SH-SY5Y (cell line): ENCODE data around the gene DOCK7.

ENCODE experiments used
- GATA2 ChIP-seq: IDR thresholded peaks from 2 replicates; pipeline ENCODE4 v1.6.1; 2011; ENCODE audit warnings: mild to moderate bottlenecking, low read depth, low read length
- GATA3 ChIP-seq: IDR thresholded peaks from 2 replicates; pipeline ENCODE4 v1.6.1; 2011; ENCODE audit warnings: low read depth, mild to moderate bottlenecking, low read length, moderate library complexity

- TF ChIP-seq GATA2 (no peak), GATA3 (no peak)
Measured at GRCh38 chr1:62628506-62628905, 59.7 kb downstream of the DOCK7 start.
